Brain microvascular endothelial cell (primary cell): ENCODE measurements around the gene CCDC197.

Source experiments
- DNase-seq: peaks from one replicate; pipeline ENCODE4 v3.0.0-alpha.2; 2020
- H3K27ac ChIP-seq: fragments of 250-450 bp; sonication (Bioruptor Pico); 2 replicates; pipeline ENCODE4 v1.5.1; 2020; ENCODE audit warnings: mild to moderate bottlenecking, moderate library complexity
- H3K27me3 ChIP-seq: fragments of 250-450 bp; sonication (Bioruptor Pico); replicated peaks from 2 replicates; pipeline ENCODE4 v1.5.1; 2020; ENCODE audit warnings: mild to moderate bottlenecking
- H3K36me3 ChIP-seq: fragments of 250-450 bp; sonication (Bioruptor Pico); replicated peaks from 2 replicates; pipeline ENCODE4 v1.5.1; 2020; ENCODE audit warnings: mild to moderate bottlenecking
- H3K4me3 ChIP-seq: 2 replicates; pipeline ENCODE4 v1.5.1; 2011; ENCODE audit warnings: low read depth, mild to moderate bottlenecking, control low read depth, low read length, moderate library complexity
- in situ Hi-C: cut with HindIII; loops from 2 replicates; pipeline ENCODE4 v1.10.0; 2017; ENCODE audit warnings: low sequenced_read_pairs, low pct_ligation_motif_present
- TF ChIP-seq, protein P1 (sequence below): IDR thresholded peaks from 2 replicates; pipeline ENCODE4 v1.5.1; 2011; ENCODE audit warnings: low read depth, mild to moderate bottlenecking, moderate library complexity, low read length, control low read depth, inconsistent platforms; ENCODE audit errors: missing control alignments

Gene CCDC197

GRCh38 chr14:93977171-93977570 is 19.9 kb upstream of the CCDC197 start:
- TF ChIP-seq, protein P1, sequence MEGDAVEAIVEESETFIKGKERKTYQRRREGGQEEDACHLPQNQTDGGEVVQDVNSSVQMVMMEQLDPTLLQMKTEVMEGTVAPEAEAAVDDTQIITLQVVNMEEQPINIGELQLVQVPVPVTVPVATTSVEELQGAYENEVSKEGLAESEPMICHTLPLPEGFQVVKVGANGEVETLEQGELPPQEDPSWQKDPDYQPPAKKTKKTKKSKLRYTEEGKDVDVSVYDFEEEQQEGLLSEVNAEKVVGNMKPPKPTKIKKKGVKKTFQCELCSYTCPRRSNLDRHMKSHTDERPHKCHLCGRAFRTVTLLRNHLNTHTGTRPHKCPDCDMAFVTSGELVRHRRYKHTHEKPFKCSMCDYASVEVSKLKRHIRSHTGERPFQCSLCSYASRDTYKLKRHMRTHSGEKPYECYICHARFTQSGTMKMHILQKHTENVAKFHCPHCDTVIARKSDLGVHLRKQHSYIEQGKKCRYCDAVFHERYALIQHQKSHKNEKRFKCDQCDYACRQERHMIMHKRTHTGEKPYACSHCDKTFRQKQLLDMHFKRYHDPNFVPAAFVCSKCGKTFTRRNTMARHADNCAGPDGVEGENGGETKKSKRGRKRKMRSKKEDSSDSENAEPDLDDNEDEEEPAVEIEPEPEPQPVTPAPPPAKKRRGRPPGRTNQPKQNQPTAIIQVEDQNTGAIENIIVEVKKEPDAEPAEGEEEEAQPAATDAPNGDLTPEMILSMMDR = no peak
- in situ Hi-C loops = no loop called here
- Histone ChIP-seq H3K4me3 (no peak overlapping the region), H3K36me3 (no peaks in the 10 kb centered on the region), H3K27ac (no peak overlapping the region), H3K27me3 (peaks cover 4% of the 10 kb centered on the region)
- DNase-seq = no peak

DNA sequence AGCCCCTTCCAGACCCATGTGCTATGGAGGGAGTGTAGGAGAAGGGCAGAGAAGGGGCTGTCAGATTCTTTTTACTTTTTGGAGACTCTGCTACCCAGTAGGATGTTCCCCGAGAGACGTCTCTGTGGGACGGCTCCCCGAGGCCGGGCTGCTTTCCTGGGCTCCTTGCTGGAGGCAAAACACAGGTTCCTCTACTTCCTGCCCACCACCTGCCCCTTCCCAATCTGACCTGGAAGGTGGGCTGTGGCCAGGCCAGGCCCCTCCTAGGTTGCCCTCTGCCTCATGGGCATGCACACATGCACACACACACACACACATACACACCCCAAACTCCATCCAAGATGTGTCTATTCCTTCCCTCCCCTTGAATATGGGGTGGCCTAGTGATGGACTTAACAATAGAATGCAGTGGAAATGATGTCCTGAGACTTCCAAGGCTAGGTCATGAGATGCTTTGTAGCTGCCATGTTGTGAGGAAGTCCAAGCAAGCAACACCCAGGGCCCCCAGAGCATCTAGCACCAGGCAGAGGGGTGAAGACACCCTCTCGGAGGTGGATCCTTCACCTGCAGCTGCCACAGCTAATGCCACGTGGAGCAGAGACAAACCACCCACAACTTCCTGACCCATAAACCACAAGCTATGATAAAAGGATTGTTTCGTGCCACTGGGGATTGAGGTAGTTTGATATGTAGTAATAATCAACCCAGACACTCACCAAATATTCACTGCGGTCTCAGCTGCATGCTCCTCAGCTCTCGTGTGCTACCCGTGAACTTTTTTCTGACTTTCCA is 19.1 kb upstream of the CCDC197 start:
- H3K36me3 ChIP-seq = no peaks in the 10 kb centered on the region
- no peak overlapping the region for H3K4me3 ChIP-seq
- peaks cover 4% of the 10 kb centered on the region for H3K27me3 ChIP-seq
- in situ Hi-C loops = no loop called here
- no peak overlapping the region for H3K27ac ChIP-seq
- no peak for DNase-seq
- TF ChIP-seq, protein P1 = no peak

DNA sequence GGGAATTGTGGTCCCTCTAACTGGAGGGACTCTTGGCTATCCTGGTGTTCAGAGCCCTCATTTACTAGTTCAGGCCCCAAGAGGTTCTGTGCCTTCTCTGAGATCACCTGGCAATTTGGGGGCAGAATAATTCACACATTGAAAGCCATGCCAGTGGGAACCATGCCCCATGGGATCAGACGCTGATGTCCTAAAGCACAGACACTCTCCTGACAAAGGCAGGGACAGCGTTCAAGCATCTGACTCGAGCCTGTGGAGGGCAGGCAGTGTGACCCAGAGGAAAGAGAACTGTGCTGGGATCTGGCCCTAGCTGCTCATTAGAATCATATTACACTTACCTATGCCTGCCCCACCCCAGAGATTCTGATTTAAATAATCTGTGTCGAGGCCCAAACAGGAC is 18.4 kb upstream of the CCDC197 start:
- DNase-seq = no peak

DNA sequence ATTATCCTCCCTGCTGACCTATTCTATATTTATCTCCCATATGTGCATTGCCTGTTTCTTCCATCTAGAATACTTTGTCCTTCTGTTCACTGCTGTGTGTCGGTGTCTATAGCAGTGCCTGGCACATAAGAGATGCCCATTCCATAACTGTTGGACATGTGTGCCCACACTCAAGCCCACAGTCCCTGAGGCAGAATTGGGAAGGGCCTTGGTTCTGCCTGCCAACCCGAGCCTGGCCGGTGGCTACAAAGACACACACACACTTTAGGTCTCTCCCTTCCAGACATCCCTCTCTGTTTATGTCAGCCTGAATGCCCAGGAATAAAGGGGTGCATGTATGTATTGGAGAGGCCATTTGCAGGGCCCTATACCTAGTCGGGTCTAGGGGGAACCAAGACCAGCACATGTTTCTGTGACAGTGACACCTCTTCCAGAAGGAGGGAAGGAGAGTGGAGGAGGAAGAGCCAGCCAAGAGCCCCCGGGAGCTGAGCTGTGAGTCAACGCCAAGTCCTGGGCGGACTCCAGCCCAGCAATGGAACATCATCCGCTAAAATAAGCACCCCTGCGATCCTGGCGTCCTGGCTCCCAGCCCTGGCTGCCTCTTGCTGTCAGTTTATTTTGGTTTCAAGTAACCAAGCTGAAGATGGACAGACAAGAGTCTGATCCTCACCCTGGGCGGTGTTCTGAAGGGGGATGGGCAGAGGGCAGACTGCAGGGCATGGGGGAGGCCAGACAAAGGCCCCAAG is 16.5 kb upstream of the CCDC197 start:
- TF ChIP-seq, protein P1 = no peak
- in situ Hi-C loops = no loop called here
- no peak for DNase-seq
- Histone ChIP-seq H3K4me3 (no peak overlapping the region), H3K27me3 (peaks cover 4% of the 10 kb centered on the region), H3K27ac (no peak overlapping the region), H3K36me3 (no peaks in the 10 kb centered on the region)

More for the DNA sequence above, 18.4 kb upstream of the CCDC197 start:
- in situ Hi-C loops = no loop called here
- H3K27ac ChIP-seq = no peak overlapping the region
- TF ChIP-seq, protein P1 = no peak
- H3K27me3 ChIP-seq = peaks cover 4% of the 10 kb centered on the region
- no peak overlapping the region for H3K4me3 ChIP-seq
- no peaks in the 10 kb centered on the region for H3K36me3 ChIP-seq

DNA sequence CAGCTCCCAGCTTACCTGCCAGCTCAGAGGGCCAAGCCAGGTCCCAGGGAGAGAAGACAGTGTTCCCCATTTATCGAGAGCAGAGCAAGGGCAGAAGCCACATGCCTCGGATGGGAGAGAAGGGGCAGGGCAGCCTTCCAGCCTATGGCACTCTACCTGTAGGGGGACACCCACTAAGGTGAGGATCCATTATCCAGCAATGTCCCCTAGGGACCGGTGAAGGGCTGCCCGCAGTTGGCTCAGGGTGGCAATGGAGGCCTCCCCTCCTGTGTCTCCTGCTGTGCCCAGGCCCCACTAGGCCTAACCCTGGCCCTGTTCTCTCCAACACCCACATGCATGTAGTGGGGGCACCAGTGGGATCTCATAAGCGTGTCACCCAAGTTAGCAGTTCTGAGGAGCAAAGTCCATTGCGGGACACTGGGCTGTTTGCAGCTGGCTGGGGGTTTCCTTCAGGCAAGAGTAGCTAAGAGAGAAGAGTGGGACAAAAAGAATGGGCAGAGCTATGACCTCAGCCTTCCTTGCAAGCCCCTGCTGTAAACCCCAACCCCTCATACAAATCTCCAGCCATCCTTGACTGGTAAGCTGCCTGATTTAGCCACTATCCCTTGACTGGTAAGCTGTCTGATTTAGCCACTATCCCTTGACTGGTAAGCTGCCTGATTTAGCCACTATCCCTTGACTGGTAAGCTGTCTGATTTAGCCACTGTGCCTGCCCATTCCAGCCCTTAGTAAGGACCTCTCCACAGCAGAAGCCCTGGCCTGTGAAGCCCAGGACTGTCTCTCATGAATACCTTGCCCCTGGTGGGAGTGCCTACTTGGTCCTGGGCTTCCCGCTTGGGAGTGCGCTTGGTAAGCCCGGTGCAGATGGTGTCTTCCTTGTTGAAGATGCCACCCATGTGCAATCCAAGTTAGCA is 15.5 kb upstream of the CCDC197 start:
- Histone ChIP-seq H3K4me3 (no peak overlapping the region), H3K27me3 (peaks cover 4% of the 10 kb centered on the region), H3K36me3 (no peaks in the 10 kb centered on the region), H3K27ac (no peak overlapping the region)
- no peak for DNase-seq
- TF ChIP-seq, protein P1 = peak; percentile 2
- in situ Hi-C loops = no loop called here
